Fibroblast of pulmonary artery (primary cell): Measurements from ENCODE around the gene DEGS2.

Experiments used
- DNase-seq: peaks from one replicate; pipeline ENCODE4 v3.0.0-alpha.2; 2010; ENCODE audit warnings: low read depth
- H3K4me3 ChIP-seq: replicated peaks from 2 replicates; pipeline ENCODE4 v1.5.1; 2011; ENCODE audit warnings: low read depth, mild to moderate bottlenecking, control low read depth, low read length, moderate library complexity
- CTCF ChIP-seq: IDR thresholded peaks from 2 replicates; pipeline ENCODE4 v1.5.1; 2011; ENCODE audit warnings: mild to moderate bottlenecking, control low read depth, low read length, inconsistent platforms; ENCODE audit errors: missing control alignments

The DEGS2 gene

DNA sequence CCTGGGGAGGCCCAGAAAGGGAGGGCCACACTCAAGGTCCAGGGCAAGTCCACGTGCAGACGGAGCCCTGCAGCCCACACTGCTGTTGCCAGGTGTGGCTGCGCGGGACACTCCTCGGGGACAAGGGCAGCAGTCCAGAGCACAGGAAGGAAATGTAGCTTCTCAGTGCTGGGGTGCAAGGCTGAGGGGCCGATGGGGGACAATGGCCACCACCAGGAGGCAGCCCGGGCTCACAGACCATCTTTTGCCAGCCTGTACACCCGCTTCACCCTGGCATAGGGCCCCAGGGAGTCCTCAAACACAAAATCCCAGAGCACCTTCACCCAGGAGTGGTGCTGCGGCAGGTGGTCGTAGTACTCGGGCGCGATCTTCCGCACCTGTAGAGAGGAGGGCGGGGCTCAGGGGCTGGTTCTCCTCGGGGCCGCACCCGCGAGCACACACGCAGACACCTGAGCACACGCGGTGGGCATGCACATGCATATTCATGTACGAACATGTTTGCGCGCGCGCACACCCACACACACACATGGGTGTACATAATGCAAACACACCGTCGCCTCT, 12.8 kb downstream of the DEGS2 start:
- no peak for DNase-seq
- no peak overlapping the region for H3K4me3 ChIP-seq
- no peak for TF ChIP-seq CTCF

GRCh38 chr14:100145682-100146464, 13.6 kb downstream of the DEGS2 start:
- H3K4me3 ChIP-seq: no peak overlapping the region
- no peak for DNase-seq
- TF ChIP-seq CTCF: no peak

DNA sequence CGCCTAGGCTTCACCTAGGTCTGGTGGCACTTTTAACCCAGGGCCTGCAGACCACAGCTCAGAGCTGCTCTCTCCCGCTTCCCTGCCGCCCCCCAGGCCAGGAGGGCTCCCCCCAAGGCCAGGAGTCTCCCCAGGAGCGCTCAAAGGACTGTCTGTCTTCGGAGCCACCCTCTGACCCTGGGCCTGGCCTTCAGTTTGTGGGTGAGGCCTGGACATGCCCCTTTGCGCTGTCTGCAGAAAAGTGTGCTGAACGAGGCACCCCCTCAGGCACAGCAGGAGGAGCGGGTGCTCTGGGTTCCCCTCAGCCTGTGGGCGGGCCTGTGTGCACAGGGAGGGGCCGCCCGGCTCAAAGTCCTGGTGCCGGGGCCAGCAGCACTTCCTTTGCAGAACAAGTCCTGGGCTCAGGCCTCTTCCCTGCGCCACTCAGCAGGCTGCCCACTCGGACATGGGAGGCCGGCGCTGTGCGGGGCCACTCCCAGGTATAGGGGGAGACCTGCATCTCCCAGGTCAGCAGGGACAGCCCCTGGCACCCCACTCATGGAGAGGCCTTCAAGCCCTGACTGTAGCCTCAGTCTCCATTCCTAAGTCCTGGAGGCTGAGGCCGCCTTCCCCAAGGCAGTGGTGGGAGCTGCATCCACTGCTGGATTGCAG, 14.3 kb downstream of the DEGS2 start:
- TF ChIP-seq CTCF: no peak
- DNase-seq: no peak

GRCh38 chr14:100144645-100144995, 14.8 kb downstream of the DEGS2 start:
- no peak for DNase-seq
- no peak for TF ChIP-seq CTCF
- no peak overlapping the region for H3K4me3 ChIP-seq

More for the DNA sequence above, 14.3 kb downstream of the DEGS2 start:
- no peak overlapping the region for H3K4me3 ChIP-seq

GRCh38 chr14:100143934-100144333, 15.5 kb downstream of the DEGS2 start:
- no peak for TF ChIP-seq CTCF
- H3K4me3 ChIP-seq: no peak overlapping the region
- no peak for DNase-seq

GRCh38 chr14:100143523-100143922, 15.9 kb downstream of the DEGS2 start:
- no peak for DNase-seq
- no peak for TF ChIP-seq CTCF

More at GRCh38 chr14:100143523-100143922, 15.9 kb downstream of the DEGS2 start:
- no peak overlapping the region for H3K4me3 ChIP-seq
